Epithelial cell of proximal tubule (primary cell): ENCODE data around the gene S100A1. TPM values are rescaled to one million over a fixed set of nuclear protein-coding genes. Genes with fewer than 3 reads are reported as not detected.

Experiments used
- DNase-seq: peaks from one replicate; pipeline ENCODE4 v3.0.0-alpha.2; 2011; ENCODE audit warnings: low read depth
- H3K4me3 ChIP-seq: 2 replicates; pipeline ENCODE4 v1.5.1; 2011; ENCODE audit warnings: low read depth, mild to moderate bottlenecking, low read length
- CTCF ChIP-seq: conservative IDR thresholded peaks from 2 replicates; pipeline ENCODE4 v1.5.1; 2012; ENCODE audit warnings: low read depth, mild to moderate bottlenecking, low read length
- total RNA-seq: library from RNA; depleted of rRNA; stranded (reverse); fragments of >200 nt; gene quantifications from 2 replicates; pipeline ENCODE4 v1.2.3, GENCODE V29; 2015

S100A1 gene
- total RNA-seq, 1 donor from 2014 or later = 16.5 TPM

DNA sequence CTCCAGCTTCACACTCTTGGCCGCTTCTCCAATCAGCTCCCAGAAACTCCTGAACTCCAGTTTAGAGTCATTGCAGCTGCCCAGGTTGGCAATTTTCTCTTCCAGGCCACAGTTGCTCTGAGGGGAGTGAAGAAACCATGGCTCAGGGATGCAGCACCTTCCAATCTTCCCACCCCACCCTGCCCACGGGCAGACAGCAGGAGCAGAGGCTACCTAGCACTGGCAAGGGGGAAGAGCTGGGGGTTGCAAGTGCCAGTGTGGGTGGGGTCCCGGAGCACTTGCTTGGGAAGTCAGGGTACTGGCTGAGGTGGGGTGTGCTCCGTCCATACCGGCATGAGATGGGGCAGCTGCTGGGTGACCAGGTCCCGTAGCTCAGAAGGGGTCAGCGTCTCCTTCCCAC, 13.3 kb upstream of the S100A1 start:
- no peak for DNase-seq

DNA sequence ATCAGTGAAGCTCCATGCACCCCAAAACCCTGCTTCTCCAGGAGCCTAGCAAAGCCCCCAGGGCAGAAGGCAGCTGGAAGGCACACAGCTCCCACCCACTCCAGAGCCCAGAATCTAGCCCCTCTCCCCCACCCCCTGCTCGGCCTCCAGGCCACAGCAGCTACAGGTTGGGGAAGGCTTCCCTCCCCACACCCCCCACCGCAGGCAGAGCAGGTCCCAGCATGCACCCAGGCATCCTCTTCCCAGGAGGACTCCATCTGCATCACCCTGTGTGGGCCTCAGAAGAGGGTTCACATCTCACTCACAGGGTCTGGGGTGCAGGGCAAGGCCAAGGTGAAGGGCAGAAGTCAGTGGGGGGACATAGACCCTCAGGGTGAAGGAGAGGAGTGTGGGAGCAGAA, 12.8 kb upstream of the S100A1 start:
- DNase-seq = no peak
- TF ChIP-seq CTCF = no peak
- no peak overlapping the region for H3K4me3 ChIP-seq

More for the DNA sequence above, 13.3 kb upstream of the S100A1 start:
- no peak overlapping the region for H3K4me3 ChIP-seq
- no peak for TF ChIP-seq CTCF

GRCh38 chr1:153616144-153616916, 11.9 kb upstream of the S100A1 start, which contains the start of gene S100A14:
Gene S100A14, minus strand, starts transcription at chr1:153616325. Its CDS starts 467 bp downstream, at chr1:153615858.
- DNase-seq = no peak

DNA sequence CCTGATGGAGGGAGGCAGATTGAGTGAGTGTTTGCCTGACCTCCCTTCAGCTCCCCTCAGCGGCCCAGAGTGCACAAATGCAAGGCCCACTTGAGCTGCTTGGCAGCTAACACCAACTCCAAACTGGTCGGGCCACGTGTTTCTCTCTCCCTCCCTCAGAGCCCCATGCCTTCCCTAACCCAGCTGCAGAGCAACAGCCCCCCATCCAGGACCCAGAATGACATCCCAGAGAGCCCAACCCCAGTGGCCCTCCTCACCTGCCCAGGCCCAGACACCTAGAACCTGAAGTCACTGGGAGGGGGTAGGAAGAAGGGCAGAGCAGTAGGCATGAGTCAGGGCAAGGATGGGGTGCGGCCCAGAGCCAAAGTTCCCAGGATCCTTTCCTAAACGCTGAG, 11.3 kb upstream of the S100A1 start:
- DNase-seq = no peak
- no peak for TF ChIP-seq CTCF
- no peak overlapping the region for H3K4me3 ChIP-seq

More at GRCh38 chr1:153616144-153616916, 11.9 kb upstream of the S100A1 start, which contains the start of gene S100A14:
- no peak within 1 kb of the TSS for H3K4me3 ChIP-seq
- no peak for TF ChIP-seq CTCF

- DNase-seq = no peak
- TF ChIP-seq CTCF = peak; percentile 85
- no peak overlapping the region for H3K4me3 ChIP-seq
Measured at GRCh38 chr1:153617663-153618062, 10.6 kb upstream of the S100A1 start.

GRCh38 chr1:153619171-153619570, 9.1 kb upstream of the S100A1 start:
- TF ChIP-seq CTCF = no peak
- no peak for DNase-seq

DNA sequence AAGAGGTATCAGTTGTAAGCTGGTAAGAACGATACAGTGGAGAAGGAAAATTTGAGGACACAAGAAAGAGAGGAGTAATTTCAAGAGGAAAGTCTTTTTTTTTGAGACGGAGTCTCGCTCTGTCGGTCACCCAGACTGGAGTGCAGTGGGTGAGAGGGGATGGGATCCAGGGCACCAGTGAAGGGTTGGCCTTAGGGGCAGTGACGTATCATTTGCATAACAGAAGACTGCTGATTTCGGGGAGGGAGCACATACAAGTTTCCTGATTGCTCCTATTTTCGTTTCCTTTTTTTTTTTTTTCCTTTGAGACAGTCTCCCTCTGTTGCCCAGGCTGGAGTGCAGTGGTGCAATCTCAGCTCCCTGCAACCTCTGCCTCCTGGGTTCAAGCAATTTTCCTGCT, 5.1 kb upstream of the S100A1 start:
- H3K4me3 ChIP-seq = no peak overlapping the region
- no peak for TF ChIP-seq CTCF
- DNase-seq = no peak

More at GRCh38 chr1:153619171-153619570, 9.1 kb upstream of the S100A1 start:
- H3K4me3 ChIP-seq = no peak overlapping the region
